ENCODE measurements around the gene SGMS2. TPM values are rescaled to one million over a fixed set of nuclear protein-coding genes. Genes with fewer than 3 reads are reported as not detected.

Gene SGMS2
- total and polyA plus RNA-seq, 10 of the 15 experiments (the other 5 are each of a cell fraction or from before 2014, with no cell fraction given) = under 0.01 to 3.2 (median 0.17) TPM; not detected in 4

DNA sequence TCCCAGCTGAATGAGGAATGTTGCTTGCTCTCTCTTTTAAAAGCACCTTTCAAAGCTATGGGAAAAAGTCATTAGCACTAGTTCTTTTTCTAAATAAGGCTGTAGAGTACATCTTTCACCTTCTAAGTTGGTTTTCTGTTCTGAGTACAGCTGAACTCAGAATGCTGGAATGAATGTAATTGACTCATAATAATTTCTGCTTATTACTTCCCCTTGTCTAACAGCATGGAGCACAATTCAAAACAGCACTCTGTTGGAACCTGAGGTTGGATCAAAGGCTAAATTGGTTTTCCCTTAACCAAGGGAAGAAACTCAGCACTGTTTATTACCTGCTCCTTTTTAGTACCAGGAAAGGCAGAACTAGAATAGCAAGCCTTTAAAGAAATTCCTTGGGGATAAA lies 73.1 kb downstream of the SGMS2 start (continued):
- TF ChIP-seq, protein P1, sequence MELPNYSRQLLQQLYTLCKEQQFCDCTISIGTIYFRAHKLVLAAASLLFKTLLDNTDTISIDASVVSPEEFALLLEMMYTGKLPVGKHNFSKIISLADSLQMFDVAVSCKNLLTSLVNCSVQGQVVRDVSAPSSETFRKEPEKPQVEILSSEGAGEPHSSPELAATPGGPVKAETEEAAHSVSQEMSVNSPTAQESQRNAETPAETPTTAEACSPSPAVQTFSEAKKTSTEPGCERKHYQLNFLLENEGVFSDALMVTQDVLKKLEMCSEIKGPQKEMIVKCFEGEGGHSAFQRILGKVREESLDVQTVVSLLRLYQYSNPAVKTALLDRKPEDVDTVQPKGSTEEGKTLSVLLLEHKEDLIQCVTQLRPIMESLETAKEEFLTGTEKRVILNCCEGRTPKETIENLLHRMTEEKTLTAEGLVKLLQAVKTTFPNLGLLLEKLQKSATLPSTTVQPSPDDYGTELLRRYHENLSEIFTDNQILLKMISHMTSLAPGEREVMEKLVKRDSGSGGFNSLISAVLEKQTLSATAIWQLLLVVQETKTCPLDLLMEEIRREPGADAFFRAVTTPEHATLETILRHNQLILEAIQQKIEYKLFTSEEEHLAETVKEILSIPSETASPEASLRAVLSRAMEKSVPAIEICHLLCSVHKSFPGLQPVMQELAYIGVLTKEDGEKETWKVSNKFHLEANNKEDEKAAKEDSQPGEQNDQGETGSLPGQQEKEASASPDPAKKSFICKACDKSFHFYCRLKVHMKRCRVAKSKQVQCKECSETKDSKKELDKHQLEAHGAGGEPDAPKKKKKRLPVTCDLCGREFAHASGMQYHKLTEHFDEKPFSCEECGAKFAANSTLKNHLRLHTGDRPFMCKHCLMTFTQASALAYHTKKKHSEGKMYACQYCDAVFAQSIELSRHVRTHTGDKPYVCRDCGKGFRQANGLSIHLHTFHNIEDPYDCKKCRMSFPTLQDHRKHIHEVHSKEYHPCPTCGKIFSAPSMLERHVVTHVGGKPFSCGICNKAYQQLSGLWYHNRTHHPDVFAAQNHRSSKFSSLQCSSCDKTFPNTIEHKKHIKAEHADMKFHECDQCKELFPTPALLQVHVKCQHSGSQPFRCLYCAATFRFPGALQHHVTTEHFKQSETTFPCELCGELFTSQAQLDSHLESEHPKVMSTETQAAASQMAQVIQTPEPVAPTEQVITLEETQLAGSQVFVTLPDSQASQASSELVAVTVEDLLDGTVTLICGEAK (IDR thresholded peaks at IDR 0.05; ENCODE audit: borderline replicate concordance) = no peak
- TF ChIP-seq, protein P2, sequence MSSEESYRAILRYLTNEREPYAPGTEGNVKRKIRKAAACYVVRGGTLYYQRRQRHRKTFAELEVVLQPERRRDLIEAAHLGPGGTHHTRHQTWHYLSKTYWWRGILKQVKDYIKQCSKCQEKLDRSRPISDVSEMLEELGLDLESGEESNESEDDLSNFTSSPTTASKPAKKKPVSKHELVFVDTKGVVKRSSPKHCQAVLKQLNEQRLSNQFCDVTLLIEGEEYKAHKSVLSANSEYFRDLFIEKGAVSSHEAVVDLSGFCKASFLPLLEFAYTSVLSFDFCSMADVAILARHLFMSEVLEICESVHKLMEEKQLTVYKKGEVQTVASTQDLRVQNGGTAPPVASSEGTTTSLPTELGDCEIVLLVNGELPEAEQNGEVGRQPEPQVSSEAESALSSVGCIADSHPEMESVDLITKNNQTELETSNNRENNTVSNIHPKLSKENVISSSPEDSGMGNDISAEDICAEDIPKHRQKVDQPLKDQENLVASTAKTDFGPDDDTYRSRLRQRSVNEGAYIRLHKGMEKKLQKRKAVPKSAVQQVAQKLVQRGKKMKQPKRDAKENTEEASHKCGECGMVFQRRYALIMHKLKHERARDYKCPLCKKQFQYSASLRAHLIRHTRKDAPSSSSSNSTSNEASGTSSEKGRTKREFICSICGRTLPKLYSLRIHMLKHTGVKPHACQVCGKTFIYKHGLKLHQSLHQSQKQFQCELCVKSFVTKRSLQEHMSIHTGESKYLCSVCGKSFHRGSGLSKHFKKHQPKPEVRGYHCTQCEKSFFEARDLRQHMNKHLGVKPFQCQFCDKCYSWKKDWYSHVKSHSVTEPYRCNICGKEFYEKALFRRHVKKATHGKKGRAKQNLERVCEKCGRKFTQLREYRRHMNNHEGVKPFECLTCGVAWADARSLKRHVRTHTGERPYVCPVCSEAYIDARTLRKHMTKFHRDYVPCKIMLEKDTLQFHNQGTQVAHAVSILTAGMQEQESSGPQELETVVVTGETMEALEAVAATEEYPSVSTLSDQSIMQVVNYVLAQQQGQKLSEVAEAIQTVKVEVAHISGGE (CRISPR knock-in tag; IDR thresholded peaks at IDR 0.05) = no peak
- TF ChIP-seq SREBF2 (IDR thresholded peaks at IDR 0.05; ENCODE audit: low read length) (no peak), IKZF1 (conservative IDR thresholded peaks at IDR 0.05) (peak; percentile 26; the same call in 1 of the 2 replicates), IKZF2 (IDR thresholded peaks at IDR 0.05) (peak; percentile 33 to 34; a peak in 2 of 4 replicates), TCF12 (IDR thresholded peaks at IDR 0.05; ENCODE audit: low read depth, low read length) (no peak), HDAC2 (IDR thresholded peaks at IDR 0.05) (no peak), GATAD2B (conservative IDR thresholded peaks at IDR 0.05; ENCODE audit: low read depth) (no peak), RAD21 (IDR thresholded peaks at IDR 0.05; ENCODE audit: insufficient read depth, low read depth, low read length) (no peak)
- TF ChIP-seq, protein P3, sequence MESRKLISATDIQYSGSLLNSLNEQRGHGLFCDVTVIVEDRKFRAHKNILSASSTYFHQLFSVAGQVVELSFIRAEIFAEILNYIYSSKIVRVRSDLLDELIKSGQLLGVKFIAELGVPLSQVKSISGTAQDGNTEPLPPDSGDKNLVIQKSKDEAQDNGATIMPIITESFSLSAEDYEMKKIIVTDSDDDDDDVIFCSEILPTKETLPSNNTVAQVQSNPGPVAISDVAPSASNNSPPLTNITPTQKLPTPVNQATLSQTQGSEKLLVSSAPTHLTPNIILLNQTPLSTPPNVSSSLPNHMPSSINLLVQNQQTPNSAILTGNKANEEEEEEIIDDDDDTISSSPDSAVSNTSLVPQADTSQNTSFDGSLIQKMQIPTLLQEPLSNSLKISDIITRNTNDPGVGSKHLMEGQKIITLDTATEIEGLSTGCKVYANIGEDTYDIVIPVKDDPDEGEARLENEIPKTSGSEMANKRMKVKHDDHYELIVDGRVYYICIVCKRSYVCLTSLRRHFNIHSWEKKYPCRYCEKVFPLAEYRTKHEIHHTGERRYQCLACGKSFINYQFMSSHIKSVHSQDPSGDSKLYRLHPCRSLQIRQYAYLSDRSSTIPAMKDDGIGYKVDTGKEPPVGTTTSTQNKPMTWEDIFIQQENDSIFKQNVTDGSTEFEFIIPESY (IDR thresholded peaks at IDR 0.05) = no peak
- TF ChIP-seq, protein P4, sequence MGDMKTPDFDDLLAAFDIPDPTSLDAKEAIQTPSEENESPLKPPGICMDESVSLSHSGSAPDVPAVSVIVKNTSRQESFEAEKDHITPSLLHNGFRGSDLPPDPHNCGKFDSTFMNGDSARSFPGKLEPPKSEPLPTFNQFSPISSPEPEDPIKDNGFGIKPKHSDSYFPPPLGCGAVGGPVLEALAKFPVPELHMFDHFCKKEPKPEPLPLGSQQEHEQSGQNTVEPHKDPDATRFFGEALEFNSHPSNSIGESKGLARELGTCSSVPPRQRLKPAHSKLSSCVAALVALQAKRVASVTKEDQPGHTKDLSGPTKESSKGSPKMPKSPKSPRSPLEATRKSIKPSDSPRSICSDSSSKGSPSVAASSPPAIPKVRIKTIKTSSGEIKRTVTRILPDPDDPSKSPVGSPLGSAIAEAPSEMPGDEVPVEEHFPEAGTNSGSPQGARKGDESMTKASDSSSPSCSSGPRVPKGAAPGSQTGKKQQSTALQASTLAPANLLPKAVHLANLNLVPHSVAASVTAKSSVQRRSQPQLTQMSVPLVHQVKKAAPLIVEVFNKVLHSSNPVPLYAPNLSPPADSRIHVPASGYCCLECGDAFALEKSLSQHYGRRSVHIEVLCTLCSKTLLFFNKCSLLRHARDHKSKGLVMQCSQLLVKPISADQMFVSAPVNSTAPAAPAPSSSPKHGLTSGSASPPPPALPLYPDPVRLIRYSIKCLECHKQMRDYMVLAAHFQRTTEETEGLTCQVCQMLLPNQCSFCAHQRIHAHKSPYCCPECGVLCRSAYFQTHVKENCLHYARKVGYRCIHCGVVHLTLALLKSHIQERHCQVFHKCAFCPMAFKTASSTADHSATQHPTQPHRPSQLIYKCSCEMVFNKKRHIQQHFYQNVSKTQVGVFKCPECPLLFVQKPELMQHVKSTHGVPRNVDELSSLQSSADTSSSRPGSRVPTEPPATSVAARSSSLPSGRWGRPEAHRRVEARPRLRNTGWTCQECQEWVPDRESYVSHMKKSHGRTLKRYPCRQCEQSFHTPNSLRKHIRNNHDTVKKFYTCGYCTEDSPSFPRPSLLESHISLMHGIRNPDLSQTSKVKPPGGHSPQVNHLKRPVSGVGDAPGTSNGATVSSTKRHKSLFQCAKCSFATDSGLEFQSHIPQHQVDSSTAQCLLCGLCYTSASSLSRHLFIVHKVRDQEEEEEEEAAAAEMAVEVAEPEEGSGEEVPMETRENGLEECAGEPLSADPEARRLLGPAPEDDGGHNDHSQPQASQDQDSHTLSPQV (IDR thresholded peaks at IDR 0.05) = no peak
- TF ChIP-seq, protein P5, sequence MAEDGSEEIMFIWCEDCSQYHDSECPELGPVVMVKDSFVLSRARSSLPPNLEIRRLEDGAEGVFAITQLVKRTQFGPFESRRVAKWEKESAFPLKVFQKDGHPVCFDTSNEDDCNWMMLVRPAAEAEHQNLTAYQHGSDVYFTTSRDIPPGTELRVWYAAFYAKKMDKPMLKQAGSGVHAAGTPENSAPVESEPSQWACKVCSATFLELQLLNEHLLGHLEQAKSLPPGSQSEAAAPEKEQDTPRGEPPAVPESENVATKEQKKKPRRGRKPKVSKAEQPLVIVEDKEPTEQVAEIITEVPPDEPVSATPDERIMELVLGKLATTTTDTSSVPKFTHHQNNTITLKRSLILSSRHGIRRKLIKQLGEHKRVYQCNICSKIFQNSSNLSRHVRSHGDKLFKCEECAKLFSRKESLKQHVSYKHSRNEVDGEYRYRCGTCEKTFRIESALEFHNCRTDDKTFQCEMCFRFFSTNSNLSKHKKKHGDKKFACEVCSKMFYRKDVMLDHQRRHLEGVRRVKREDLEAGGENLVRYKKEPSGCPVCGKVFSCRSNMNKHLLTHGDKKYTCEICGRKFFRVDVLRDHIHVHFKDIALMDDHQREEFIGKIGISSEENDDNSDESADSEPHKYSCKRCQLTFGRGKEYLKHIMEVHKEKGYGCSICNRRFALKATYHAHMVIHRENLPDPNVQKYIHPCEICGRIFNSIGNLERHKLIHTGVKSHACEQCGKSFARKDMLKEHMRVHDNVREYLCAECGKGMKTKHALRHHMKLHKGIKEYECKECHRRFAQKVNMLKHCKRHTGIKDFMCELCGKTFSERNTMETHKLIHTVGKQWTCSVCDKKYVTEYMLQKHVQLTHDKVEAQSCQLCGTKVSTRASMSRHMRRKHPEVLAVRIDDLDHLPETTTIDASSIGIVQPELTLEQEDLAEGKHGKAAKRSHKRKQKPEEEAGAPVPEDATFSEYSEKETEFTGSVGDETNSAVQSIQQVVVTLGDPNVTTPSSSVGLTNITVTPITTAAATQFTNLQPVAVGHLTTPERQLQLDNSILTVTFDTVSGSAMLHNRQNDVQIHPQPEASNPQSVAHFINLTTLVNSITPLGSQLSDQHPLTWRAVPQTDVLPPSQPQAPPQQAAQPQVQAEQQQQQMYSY (CRISPR knock-in tag; IDR thresholded peaks at IDR 0.05) = no peak
